Neuronal stem cell (in vitro differentiated cells): ENCODE results near the gene PPEF1.
"Not testable (repeated sequence)": the region's sequence is repeated elsewhere in the genome, so short reads cannot be mapped to it uniquely, and the experiment has no call there.

Experiments
- DNase-seq: peaks from one replicate; pipeline ENCODE4 v3.0.0-alpha.2; 2013; ENCODE audit warnings: low spot score
- H2AFZ ChIP-seq: one replicate; pipeline ENCODE4 v1.6.1; 2013; ENCODE audit warnings: mild to moderate bottlenecking, low read length, inconsistent platforms
- H2AK5ac ChIP-seq: 2 replicates; pipeline ENCODE4 v1.6.1; 2013; ENCODE audit warnings: low read depth, mild to moderate bottlenecking, inconsistent platforms, low read length, moderate library complexity, mixed read lengths
- H2BK120ac ChIP-seq: 2 replicates; pipeline ENCODE4 v1.6.1; 2013; ENCODE audit warnings: low read depth, mild to moderate bottlenecking, inconsistent platforms, low read length, moderate library complexity, mixed read lengths
- H2BK12ac ChIP-seq: one replicate; pipeline ENCODE4 v1.6.1; 2013; ENCODE audit warnings: low read length, inconsistent platforms
- H2BK15ac ChIP-seq: 2 replicates; pipeline ENCODE4 v1.6.1; 2013; ENCODE audit warnings: mild to moderate bottlenecking, low read length, inconsistent platforms, mixed read lengths
- H2BK5ac ChIP-seq: one replicate; pipeline ENCODE4 v1.6.1; 2013; ENCODE audit warnings: inconsistent platforms, mild to moderate bottlenecking, low read length, moderate library complexity
- H3K14ac ChIP-seq: one replicate; pipeline ENCODE4 v1.6.1; 2013; ENCODE audit warnings: low read length, inconsistent platforms
- H3K18ac ChIP-seq: 2 replicates; pipeline ENCODE4 v1.6.1; 2013; ENCODE audit warnings: low read length, inconsistent platforms
- H3K23ac ChIP-seq: 2 replicates; pipeline ENCODE4 v1.6.1; 2013; ENCODE audit warnings: low read depth, mild to moderate bottlenecking, mixed read lengths, low read length, inconsistent platforms; ENCODE audit not compliant: poor library complexity
- H3K27ac ChIP-seq: replicated peaks from 3 replicates; pipeline ENCODE4 v1.5.1; 2013; ENCODE audit warnings: low read length, inconsistent platforms
- H3K27me3 ChIP-seq, 3 experiments: 2 replicates each; pipeline ENCODE4 v1.6.1; 2013; ENCODE audit warnings: low read length in 3 of 3, mild to moderate bottlenecking in 2 of 3, inconsistent platforms in 1 of 3, low read depth in 1 of 3, mixed read lengths in 1 of 3, moderate library complexity in 1 of 3; ENCODE audit not compliant: control insufficient read depth in 3 of 3, insufficient read depth in 3 of 3
- H3K36me3 ChIP-seq, 2 donors: replicated peaks in 1 of 2; 2 replicates each; pipeline ENCODE4 v1.6.1; 2013; ENCODE audit warnings: low read length in 2 of 2; ENCODE audit not compliant: control insufficient read depth in 2 of 2, insufficient read depth in 2 of 2
- H3K4ac ChIP-seq: 2 replicates; pipeline ENCODE4 v1.6.1; 2013; ENCODE audit warnings: inconsistent platforms, mild to moderate bottlenecking, low read length, moderate library complexity
- H3K4me1 ChIP-seq, 2 donors: 1 replicate in 1 of 2; 2 replicates in 1 of 2; pipeline ENCODE4 v1.6.1; 2013; ENCODE audit warnings: low read length in 2 of 2, low read depth in 1 of 2; ENCODE audit not compliant: control insufficient read depth in 2 of 2, insufficient read depth in 1 of 2
- H3K4me2 ChIP-seq: one replicate; pipeline ENCODE4 v1.6.1; 2013; ENCODE audit warnings: mild to moderate bottlenecking, low read length, inconsistent platforms; ENCODE audit not compliant: insufficient read depth, poor library complexity, severe bottlenecking
- H3K4me3 ChIP-seq, 2 donors: 2 replicates each; pipeline ENCODE4 v1.5.1; 2013; ENCODE audit warnings: low read length in 2 of 2, mild to moderate bottlenecking in 2 of 2, inconsistent platforms in 1 of 2, moderate library complexity in 1 of 2
- H3K79me1 ChIP-seq: one replicate; pipeline ENCODE4 v1.6.1; 2013; ENCODE audit warnings: low read depth, mild to moderate bottlenecking, inconsistent platforms, low read length, moderate library complexity
- H3K9ac ChIP-seq: one replicate; pipeline ENCODE4 v1.6.1; 2013; ENCODE audit warnings: mild to moderate bottlenecking, low read depth, low read length, inconsistent platforms; ENCODE audit not compliant: poor library complexity
- H3K9me3 ChIP-seq, 2 donors: replicated peaks in 1 of 2; 2 replicates each; pipeline versions ENCODE3 to v1.6.1; 2013; ENCODE audit warnings: low read length in 2 of 2, mild to moderate bottlenecking in 2 of 2, inconsistent platforms in 1 of 2, low read depth in 1 of 2, mixed read lengths in 1 of 2, moderate library complexity in 1 of 2; ENCODE audit not compliant: control insufficient read depth in 2 of 2, insufficient read depth in 1 of 2
- H4K8ac ChIP-seq: one replicate; pipeline ENCODE4 v1.6.1; 2013; ENCODE audit warnings: low read depth, mild to moderate bottlenecking, inconsistent platforms, low read length, moderate library complexity
- H4K91ac ChIP-seq: one replicate; pipeline ENCODE4 v1.6.1; 2013; ENCODE audit warnings: low read length, low read depth, mild to moderate bottlenecking, inconsistent platforms; ENCODE audit not compliant: poor library complexity
- WGBS, 2 donors: extraction: QIAGEN DNeasy Blood & Tissue Kit; methylation state at CpG; one replicate each; pipeline ENCODE4 v1.1.7; 2013; ENCODE audit warnings: missing lambda C conversion rate in 2 of 2, mixed read lengths in 1 of 2; ENCODE audit not compliant: insufficient read length in 2 of 2, insufficient replicate concordance in 1 of 2; ENCODE audit errors: extremely low coverage in 2 of 2; 5-methylcytosine and 5-hydroxymethylcytosine counted together

Gene PPEF1

DNA sequence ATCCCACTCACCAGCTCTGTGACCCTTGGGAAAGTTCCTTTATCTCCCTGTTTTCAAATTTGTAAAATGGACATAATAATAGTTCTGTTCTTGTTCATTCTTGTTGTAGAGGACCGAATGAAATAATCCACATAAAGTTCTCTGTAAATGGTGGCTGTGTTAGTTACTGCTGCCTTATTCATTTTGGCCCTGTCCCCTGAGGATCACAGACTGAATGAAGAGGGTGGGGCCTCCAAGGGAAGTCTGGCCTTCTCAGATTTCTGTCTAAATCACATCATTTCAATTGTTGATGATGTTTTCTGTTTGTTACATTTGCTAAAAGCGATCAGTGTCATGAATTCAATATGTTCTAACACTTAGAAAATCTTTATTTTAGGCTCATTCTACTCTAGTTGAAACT lies 117.9 kb downstream of the PPEF1 start:
- Histone ChIP-seq H3K9me3 (no peaks in the 10 kb centered on the region), H3K4me2 (no peak overlapping the region), H3K4me1 (no peaks in the 10 kb centered on the region), H3K9ac (no peak overlapping the region), H3K18ac (no peak overlapping the region), H2BK5ac (no peak overlapping the region), H3K36me3 (no peaks in the 10 kb centered on the region), H3K4ac (no peak overlapping the region), H3K79me1 (no peaks in the 10 kb centered on the region), H3K23ac (no peak overlapping the region), H3K27me3 (no peaks in the 10 kb centered on the region), H4K8ac (no peak overlapping the region), H2BK15ac (no peak overlapping the region), H2BK120ac (no peak overlapping the region), H2AK5ac (no peak overlapping the region), H2BK12ac (no peak overlapping the region), H3K27ac (no peak overlapping the region), H4K91ac (no peak overlapping the region), H3K4me3 (no peak overlapping the region), H3K14ac (no peak overlapping the region), H2AFZ (no peak overlapping the region)
- no peak for DNase-seq
- WGBS, 2 donors: no CpG with 5 or more reads among the region's 2 CpGs

GRCh38 chrX:18828832-18829404 lies 121.5 kb downstream of the PPEF1 start:
- no CpG with 5 or more reads among the region's 1 CpG for WGBS, 2 donors
- H3K4me1 ChIP-seq: no peaks in the 10 kb centered on the region
- H2BK5ac ChIP-seq: no peak overlapping the region
- H3K14ac ChIP-seq: no peak overlapping the region
- H3K79me1 ChIP-seq: no peaks in the 10 kb centered on the region
- H3K4me3 ChIP-seq: no peak overlapping the region
- H4K8ac ChIP-seq: no peak overlapping the region
- no peak overlapping the region for H3K23ac ChIP-seq
- H3K9me3 ChIP-seq: no peaks in the 10 kb centered on the region
- H3K18ac ChIP-seq: no peak overlapping the region
- H3K9ac ChIP-seq: no peak overlapping the region
- no peaks in the 10 kb centered on the region for H3K36me3 ChIP-seq
- H4K91ac ChIP-seq: no peak overlapping the region
- no peak overlapping the region for H2BK12ac ChIP-seq
- H3K27me3 ChIP-seq: no peaks in the 10 kb centered on the region
- H3K4ac ChIP-seq: no peak overlapping the region
- no peak for DNase-seq
- H2BK120ac ChIP-seq: no peak overlapping the region
- H3K4me2 ChIP-seq: no peak overlapping the region
- no peak overlapping the region for H2AFZ ChIP-seq
- H2BK15ac ChIP-seq: no peak overlapping the region
- H3K27ac ChIP-seq: no peak overlapping the region
- no peak overlapping the region for H2AK5ac ChIP-seq

- no peak for DNase-seq
- no peak overlapping the region for H2AK5ac ChIP-seq
- H4K91ac ChIP-seq: no peak overlapping the region
- no peaks in the 10 kb centered on the region for H3K4me1 ChIP-seq
- no peaks in the 10 kb centered on the region for H3K27me3 ChIP-seq
- H3K79me1 ChIP-seq: no peaks in the 10 kb centered on the region
- no peak overlapping the region for H2BK5ac ChIP-seq
- no peak overlapping the region for H2BK15ac ChIP-seq
- no peak overlapping the region for H2BK120ac ChIP-seq
- H3K9me3 ChIP-seq: no peaks in the 10 kb centered on the region
- no peak overlapping the region for H3K14ac ChIP-seq
- no peak overlapping the region for H3K4me3 ChIP-seq
- no peaks in the 10 kb centered on the region for H3K36me3 ChIP-seq
- H2AFZ ChIP-seq: peak overlapping the region; percentile 45
- no CpG with 5 or more reads among the region's 22 CpGs for WGBS, 2 donors
- no peak overlapping the region for H3K23ac ChIP-seq
- H3K4me2 ChIP-seq: no peak overlapping the region
- H3K9ac ChIP-seq: no peak overlapping the region
- no peak overlapping the region for H3K4ac ChIP-seq
- H3K27ac ChIP-seq: no peak overlapping the region
- H4K8ac ChIP-seq: no peak overlapping the region
- H3K18ac ChIP-seq: no peak overlapping the region
- H2BK12ac ChIP-seq: no peak overlapping the region
Observed at GRCh38 chrX:18833071-18833731, 125.8 kb downstream of the PPEF1 start.

- no CpG with 5 or more reads among the region's 3 CpGs for WGBS, 2 donors
- not testable (repeated sequence) for H3K27ac ChIP-seq, H2BK12ac ChIP-seq, H4K8ac ChIP-seq, H3K27me3 ChIP-seq, H2AK5ac ChIP-seq, H3K18ac ChIP-seq, H3K79me1 ChIP-seq, H3K9me3 ChIP-seq, H3K4me2 ChIP-seq, H3K36me3 ChIP-seq, H3K14ac ChIP-seq, H2BK120ac ChIP-seq, H4K91ac ChIP-seq, H3K4me1 ChIP-seq, H2AFZ ChIP-seq, H2BK15ac ChIP-seq, H2BK5ac ChIP-seq, H3K23ac ChIP-seq, DNase-seq, H3K4ac ChIP-seq, H3K4me3 ChIP-seq, H3K9ac ChIP-seq
Observed at GRCh38 chrX:18847901-18848300, 140.5 kb downstream of the PPEF1 start.
